NK-92 (cell line): Measurements from ENCODE around the gene TBC1D8.
"Not testable (repeated sequence)": the region's sequence is repeated elsewhere in the genome, so short reads cannot be mapped to it uniquely, and the experiment has no call there.

Experiments used
- DNase-seq: peaks from one replicate; lab custom pipeline; 2025; ENCODE audit not compliant: unreplicated experiment; lab: John Stamatoyannopoulos, UW

Gene TBC1D8

DNA sequence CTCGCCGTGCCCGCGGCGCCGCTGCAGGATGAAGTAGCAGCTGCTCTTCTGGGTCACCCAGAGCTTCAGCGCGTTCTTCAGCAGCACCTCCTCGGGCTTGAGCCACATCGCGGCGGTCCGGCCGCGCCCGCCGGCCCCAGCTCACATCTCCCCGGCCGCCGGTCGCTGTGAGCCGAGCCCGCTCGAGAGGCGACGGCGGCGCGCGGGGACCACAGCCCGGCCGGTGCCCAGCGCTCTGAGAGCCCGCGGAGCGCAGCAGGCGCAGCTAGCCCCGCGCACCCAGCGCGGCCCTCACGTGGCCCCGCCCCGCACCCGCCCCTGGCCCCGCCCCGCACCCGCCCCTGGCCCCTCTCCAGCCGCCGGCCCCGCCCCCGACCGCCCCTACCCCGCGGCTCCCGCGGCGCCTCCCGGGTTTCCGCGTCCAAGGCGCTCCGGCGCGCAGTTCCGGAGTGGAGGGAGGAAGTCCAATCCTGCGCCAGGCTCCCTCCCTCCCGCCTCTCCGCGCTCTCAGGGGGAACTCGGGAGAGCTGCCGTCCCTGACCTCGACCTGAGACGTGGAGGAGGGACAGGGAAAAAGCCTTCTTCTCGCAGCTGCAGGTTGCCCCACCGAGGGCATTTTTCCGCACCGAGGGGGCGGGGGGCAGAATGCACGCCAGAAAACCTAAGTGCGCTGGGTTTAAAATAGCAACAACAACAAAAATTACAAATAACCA, at the start of gene TBC1D8:
Gene TBC1D8, minus strand, starts transcription at position 237 of the 713 bp plus-strand sequence. Its CDS starts 129 bp downstream, at position 108.
- DNase-seq: no peak

DNA sequence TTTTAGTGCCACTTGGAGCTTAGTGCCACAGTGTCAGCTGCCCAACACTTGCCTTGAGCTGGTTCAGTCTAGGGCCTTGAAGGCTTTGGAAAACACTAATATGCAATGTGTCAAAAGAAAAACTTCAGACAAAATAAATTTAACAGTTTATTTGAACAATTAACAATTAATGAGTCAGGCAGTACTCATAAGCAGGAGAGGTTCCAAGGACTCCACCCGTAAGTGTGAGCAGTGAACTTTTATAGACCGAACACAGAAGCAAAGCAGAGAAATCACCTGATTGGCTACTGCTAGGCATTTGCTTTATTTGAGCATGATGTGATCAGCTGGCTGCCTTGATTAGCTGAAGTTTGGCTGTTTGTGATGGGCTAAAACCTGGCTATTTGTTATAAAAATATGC, 49.5 kb upstream of the TBC1D8 start:
- no peak for DNase-seq

DNA sequence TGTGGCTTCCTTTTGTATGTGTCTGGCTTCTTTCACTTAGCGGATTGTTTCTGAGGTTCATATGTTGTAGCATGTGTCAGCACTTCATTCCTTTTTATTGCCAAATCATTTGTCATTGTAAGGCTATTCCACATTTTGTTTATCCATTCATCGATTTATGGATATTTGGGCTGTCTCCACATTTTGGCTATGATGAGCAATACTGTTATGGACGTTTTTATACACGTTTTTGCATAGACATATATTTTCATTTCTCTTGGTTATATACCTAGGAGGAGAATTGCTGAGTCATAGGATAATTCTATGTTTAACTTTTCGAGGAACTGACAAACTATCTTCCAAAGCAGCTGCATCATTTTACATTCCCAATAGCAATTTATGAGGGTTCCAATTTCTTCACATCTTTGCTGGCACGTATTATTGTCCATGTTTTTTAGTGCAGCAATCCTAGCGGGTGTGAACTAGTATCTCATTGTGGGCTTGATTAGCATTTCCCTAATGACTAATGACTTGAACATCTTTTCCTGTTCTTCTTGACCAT, 48.1 kb upstream of the TBC1D8 start:
- DNase-seq: no peak

DNA sequence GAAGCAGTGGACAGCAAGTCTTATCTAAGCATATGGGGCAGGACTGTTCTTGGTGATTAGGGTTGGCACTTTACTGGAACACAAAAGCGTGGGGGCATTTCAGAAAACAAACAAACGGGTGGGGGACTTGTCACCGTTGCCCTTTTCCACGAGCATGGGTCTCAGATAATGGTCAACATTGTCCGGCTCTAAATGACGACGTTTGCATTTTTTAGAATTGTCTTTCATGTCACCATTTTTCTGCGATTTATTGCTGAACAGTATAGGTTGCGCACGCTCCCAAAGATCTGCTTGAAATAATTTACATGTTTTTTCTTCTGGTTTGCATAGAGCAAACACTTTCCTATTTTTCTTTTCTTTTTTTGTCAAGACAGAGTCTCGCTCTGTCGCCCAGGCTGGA, 46.6 kb upstream of the TBC1D8 start:
- no peak for DNase-seq

DNA sequence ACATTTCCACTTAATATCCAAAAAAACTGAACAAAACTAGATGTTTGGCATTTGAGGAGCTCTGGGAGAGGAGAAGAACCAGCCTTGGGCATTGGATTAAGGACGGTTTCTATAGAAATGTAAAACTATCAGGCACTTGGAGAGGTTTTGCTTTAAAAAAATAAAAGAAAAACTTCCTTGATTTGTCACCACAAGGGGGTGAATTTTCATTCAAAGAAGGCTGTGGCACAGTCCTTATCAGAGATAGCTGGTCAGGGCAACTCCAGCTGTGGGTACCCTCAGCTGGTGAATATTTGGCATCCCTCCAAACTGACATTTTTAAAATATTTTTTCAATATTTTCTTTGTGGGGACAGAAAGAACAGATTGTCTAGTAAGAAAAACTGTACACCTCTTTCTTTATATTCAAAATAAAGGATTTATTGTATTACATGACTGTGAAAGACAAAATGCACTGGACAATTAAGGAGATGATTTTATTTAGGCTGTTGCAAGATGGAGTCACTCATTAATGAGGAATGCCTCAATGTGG, 46.1 kb upstream of the TBC1D8 start:
- no peak for DNase-seq

DNA sequence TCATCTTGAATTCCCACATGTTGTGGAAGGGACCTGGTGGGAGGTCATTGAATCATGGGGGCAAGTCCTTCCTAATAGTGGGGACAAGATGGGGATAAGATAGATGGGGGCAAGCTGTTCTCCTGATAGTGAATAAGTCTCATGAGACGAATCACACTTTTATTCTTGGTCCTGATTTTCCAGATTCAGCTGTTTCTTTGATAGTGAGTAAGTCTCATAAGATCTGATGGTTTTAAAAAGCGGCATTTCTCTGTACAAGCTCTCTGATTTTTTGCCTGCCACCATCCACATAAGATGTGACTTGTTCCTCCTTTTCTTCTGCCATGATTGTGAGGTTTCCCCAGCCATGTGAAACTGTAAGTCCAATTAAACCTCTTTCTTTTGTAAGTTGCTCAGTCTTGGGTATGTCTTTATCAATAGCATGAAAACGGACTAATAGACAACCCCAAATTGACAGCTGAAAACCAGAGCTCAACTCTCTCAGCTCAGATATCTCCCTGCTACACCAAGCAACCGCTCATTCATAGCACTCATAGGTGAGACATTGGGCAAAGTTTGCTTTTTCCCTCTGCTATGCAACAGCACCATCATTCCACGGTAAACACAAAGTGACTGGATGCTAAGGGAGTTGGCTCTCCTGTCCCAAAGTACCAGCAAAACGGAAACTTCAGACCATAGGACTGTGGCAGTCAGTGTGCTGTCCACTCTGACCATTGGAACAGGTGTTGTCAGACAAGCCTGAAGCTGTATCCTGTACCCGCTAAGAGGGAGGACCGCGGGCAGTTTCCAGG, 44.9 kb upstream of the TBC1D8 start:
- no peak for DNase-seq

DNA sequence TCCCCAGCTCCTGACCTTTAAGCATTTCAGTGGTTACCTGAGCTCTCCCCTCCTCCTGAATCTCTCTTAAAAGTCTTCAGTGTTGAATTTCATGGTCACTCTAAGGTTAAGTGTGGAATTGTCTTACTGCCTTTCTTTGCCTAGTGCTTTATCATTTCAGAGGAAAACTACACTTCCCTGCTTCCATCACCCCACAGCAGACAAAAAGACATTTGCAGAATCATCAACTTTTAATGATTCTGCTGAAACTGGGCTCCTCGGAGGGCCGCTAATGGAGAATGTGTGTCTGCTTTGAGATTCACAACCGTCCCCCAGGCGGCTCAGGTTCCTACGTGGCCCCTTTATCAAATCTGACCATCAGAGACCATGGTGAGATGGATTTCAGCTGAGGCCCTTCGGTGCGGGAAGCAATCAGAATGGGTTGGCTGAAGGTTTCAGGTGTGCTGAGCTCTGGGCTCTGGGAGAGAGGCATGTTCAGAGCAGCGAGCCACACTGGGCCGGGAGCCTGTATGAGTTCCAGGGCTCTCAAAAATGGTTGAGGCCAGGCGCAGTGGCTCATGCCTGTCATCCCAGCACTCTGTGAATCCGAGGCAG, 41.9 kb upstream of the TBC1D8 start:
- DNase-seq: no peak

DNA sequence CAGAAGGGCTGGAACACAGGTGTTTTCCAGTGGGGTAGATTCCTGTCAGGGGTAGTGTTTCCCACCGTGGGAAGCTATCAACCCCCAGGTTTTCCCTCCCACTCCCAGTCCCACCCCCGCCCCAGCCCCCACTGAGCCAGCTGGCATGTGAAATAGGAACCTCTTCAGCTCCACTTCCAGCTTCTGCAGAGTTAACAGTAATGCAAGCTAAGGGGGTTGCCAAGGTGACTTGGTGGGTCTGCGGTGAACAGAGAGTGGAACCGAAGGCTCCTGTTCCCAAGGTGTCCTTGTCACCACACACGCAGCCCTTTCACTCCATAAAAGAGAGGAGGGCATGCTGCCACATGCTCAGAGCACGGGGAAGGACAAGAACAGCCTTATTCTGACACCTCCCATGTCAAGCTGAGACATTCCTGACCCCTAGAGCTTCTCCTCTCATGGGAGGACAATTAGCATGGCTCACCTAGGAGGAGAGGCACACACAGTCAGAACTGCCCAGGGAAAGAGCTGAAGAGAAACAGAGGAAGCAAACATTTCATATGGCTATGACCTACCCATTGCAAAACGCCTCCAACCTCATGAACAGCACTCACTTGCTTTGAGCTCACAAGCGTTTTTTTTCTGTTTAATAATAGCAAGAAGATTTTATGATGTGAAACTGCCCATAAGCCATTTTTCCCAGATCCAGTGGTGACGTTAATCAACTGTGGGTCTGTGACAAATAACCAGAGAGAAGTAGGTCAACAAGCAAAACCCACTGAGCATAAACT, 39.8 kb upstream of the TBC1D8 start:
- no peak for DNase-seq

DNA sequence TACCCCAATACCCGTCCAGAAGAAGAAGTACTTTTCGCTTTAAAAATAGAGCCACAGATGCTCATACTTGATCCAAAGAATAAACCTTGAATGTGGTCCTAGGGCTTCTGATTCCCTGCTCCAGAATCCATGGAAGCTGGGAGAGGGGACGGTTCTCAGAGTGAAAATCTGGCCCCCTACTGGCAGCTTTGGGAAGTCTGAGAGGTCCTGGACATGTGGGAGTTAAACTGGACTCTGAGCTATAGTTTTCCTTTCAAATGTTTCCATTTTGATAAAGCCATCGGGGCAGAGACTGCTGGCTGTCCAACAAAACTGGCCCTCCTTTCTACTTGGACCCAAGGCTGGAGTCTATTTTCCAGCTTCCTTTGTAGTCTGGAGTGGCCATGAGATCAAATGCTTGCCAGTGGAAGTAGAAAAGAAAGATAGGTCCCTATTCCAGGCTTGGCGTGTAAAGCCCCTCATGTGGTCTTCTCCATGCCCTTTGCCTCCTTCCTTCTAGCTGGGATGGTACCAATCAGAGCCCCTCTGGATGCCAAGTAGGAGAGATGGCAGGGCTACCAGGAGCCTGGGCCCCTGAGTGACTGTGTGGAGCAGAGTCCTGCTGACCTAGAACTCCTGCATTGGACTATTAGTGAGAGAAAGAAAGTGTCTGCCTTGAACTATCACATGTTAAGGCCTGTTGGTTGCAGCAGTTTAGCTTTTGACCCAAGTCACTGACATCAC, 37.7 kb upstream of the TBC1D8 start:
- no peak for DNase-seq

DNA sequence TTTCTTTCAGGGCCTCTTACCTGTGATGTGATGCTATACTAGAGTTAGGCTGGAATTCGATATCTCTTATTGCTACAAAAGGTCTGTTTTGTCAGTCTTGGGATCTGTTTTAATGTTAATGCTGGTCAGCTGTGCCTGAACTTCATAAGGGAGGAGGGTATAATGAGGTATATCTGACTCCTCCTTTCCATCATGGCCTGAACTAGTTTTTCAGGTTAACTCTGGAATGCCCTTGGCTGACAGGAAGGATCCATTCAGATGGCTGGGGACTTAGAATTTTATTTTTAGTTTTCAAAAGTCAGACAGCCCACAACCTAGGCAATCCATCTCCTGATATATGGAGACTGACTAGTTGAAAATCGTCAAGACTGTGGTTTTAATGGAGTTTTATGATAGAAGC, 35.9 kb upstream of the TBC1D8 start:
- DNase-seq: no peak

DNA sequence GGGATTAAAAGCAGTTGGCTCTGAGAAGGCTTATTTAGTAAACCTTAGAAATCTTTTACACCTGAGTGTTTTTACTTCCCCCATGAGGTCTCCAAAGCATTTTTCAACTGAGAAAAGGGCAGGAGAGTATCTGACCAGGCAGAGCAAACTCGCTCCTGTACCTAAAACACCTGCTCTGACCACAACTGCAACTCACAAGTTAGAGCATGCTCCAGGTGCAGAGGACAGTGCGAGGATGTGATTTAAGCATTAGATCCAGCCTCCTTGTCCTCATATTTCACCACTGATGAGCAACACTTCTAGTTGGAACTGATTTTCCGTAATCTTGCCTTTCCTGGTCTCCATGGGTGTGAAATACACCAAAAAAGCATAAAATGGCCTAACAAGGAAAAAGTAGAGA, 34.5 kb upstream of the TBC1D8 start:
- no peak for DNase-seq

DNA sequence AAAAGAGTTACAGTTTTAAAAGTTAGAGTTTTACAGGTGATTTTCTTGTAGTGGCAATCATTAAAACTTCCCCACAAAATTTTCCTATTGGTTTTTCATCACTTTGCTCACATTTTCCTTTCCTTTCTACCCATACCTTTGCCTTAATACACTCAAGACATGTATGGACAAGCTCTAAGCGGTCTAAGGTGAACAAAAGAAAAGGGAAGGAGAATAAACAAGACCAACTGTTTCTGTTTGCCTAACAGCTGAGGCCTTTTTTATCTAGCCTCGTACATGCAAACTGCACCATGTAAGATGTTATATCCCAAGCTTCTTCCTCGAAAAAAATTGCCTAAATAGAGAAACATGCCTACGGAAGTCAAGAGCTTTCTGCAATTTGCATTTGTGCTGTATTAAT, 33.9 kb upstream of the TBC1D8 start:
- no peak for DNase-seq

DNA sequence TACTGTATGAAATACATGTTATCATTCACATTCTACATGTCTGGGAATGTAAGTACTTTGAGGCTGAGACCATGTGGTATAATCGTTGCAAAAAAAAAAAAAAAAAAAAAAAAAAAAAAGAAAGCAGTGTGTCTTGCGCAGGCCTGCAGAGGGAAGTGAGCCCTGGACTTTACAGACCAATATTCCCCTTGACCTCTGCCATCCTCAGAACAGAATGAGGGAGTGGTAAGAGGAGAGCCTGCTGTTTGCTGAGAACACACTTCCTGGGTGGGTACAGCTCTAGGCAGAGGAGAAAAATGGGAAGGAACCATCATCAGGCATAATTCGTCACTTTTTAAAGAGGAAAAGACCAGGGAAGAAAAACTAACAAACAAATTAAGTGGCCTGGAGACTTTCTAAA, 28.8 kb upstream of the TBC1D8 start:
- DNase-seq: no peak

DNA sequence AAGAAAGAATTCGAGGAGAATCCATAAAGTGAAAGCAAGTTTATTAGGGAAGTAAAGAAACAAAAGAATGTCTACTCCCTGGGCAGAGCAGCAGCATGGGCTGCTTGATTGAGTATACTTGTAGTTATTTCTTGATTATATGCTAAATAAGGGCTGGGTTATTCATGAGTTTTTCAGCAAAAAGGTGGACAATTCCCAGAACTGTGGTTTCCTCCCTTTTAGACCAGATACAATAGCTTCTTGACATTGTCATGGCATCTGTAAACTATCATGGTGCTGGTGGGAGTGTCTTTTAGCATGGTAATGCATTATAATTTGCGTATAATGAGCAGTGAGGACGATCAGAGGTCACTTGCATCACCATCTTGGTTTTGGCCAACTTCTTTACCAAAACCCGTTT, 25.6 kb upstream of the TBC1D8 start:
- no peak for DNase-seq

DNA sequence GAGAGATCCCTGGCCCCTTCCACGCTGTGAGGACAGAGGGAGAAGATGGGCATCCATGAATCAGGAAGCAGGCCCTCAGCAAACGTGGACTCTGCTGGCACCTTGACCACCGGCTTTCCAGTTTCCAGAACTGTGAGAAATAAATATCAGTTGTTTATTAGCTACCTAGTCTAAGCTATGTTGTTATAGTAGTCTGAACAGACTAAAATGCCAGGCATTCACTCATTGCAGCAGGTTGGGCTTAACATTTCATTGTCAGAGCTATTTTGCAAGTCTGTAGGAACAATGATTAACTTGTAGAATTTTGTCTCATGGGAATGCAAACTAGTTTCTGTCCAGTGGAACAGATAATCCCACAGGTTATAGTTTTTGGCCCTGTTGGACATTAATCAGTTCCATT, 24.8 kb upstream of the TBC1D8 start:
- DNase-seq: no peak

DNA sequence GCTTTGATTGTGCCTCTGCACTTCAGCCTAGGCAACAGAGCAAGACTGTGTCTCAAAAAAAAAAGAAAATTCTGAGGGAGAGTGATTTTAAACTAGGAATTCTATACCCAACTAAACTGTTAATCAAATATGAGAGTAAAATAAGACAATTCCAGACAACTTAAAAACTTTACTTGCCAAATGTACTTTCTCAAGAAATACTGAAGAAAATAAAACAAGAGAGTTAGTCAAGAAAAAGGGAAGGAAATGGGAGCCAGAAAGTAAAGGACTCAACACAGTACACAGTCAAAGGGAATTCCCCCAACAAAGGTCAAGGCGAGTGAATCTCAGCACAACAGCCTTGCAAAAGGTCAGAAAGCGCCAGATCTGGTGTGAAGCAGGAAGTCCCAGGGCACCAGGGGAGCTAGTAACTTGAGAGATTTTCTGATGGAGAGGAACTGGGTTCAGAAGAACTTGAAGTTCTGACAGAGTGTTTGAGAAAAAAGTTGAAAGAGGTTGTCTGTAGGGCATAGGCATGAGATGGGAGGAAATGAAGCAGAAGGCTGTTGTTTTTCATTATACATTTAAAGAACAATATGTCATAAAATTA, 22.6 kb upstream of the TBC1D8 start:
- no peak for DNase-seq

DNA sequence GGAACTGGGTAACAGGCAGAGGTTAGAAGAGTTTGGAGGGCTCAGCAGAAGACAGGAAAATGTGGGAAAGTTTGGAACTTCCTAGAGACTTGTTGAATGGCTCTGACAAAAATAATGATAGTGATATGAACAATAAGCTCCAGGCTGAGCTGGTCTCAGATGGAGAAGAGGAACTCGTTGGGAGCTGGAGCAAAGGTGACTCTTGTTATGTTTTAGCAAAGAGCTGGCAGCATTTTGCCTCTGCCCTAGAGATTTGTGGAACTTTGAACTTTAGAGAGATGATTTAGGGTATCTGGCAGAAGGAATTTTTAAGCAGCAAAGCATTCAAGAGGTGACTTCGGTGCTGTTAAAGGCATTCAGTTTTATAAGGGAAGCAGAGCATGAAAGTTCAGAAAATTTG, 18.6 kb upstream of the TBC1D8 start:
- not testable (repeated sequence) for DNase-seq

DNA sequence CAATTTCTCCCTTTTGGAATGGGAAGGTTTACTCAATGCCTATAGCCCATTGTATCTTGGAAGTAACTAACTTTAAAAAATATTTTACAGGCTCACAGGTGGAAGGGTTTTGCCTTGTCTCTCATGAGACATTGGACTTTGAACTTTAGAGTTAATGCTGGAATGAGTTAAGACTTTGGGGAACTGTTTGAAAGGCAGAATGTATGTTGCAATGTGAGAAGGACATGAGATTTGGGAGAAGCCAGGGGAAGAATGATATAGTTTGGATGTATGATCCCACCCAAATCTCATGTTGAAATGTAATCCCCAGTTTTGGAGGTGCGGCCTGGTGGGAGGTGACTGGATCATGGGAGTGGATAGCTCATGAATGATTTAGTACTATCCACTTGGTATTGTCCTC, 17.5 kb upstream of the TBC1D8 start:
- no peak for DNase-seq

DNA sequence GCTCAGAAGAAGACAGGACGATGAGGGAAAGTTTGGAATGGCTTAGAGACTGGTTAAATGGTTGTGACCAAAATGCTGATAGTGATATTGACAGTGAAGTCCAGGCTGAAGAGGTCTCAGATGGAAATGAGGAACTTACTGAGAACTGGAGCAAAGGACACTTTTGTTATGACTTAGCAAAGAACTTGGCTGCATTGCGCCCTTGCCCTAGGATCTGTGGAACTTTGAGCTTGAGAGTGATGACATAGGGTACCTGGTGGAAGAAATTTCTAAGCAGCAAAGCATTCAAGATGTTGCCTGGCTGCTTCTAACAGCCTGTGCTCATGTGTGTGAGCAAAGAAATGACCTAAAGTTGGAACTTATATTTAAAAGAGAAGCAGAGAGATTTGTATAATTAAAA, 16.4 kb upstream of the TBC1D8 start:
- not testable (repeated sequence) for DNase-seq

DNA sequence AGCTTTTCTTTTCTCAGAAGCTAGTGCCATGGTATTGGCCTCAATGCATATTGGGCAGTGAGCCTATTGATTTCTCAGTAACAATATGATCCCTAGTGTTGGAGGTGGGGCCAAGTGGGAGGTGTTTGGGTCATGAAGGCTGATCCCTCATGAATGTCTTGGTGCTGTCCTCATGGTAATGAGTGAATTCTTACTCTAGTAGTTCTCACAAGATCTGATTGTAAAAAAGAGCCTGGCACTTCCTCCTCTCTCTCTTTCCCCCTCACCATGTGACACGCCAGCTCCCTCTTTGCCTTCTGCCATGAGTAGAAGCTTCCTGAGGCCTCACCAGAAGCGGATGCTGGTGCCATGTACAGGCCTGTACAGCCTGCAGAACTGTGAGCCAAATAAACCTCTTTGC, 12.8 kb upstream of the TBC1D8 start:
- no peak for DNase-seq
